A673 (cell line): ENCODE results near the gene MRPL54. TPM values are rescaled to one million over a fixed set of nuclear protein-coding genes. Genes with fewer than 3 reads are reported as not detected.

Source experiments
- BruUV-seq: library from RNA; stranded (reverse); fragments of 400-500 nt; replicated peaks from 2 replicates; lab custom pipeline; 2021; lab: Mats Ljungman, UMichigan
- CTCF ChIA-PET: fragments of 300-600 bp; sonication (Branson Sonifier 250); formaldehyde crosslinking; loops from one replicate; lab custom pipeline; 2022; ENCODE audit warnings: antibody characterized with exemption; lab: Charles Lee
- POLR2A ChIA-PET: fragments of 300-600 bp; sonication (Branson Sonifier 250); formaldehyde crosslinking; loops from one replicate; lab custom pipeline; 2022; ENCODE audit warnings: antibody characterized with exemption; ENCODE audit not compliant: low non-redundant PET; lab: Charles Lee
- DNase-seq: peaks from one replicate; pipeline ENCODE4 v3.0.0-alpha.2; 2015; ENCODE audit warnings: low spot score
- H3K27ac ChIP-seq: fragments of 200-600 bp; sonication (generic); 2 replicates; pipeline ENCODE4 v1.5.1; 2016; ENCODE audit warnings: mixed run types, low read depth, mild to moderate bottlenecking, mixed read lengths, antibody characterized with exemption, low read length; ENCODE audit not compliant: poor library complexity, severe bottlenecking
- H3K27me3 ChIP-seq: fragments of 200-600 bp; sonication (generic); replicated peaks from 2 replicates; pipeline ENCODE4 v1.6.1; 2017; ENCODE audit warnings: mixed run types, low read depth, mild to moderate bottlenecking, mixed read lengths, antibody characterized with exemption, low read length; ENCODE audit not compliant: insufficient read depth, poor library complexity
- H3K36me3 ChIP-seq: fragments of 200-600 bp; sonication (generic); 2 replicates; pipeline ENCODE4 v1.6.1; 2016; ENCODE audit warnings: mixed run types, mild to moderate bottlenecking, mixed read lengths, antibody characterized with exemption, low read length; ENCODE audit not compliant: insufficient read depth, poor library complexity, severe bottlenecking
- H3K4me1 ChIP-seq: fragments of 200-600 bp; sonication (generic); 2 replicates; pipeline ENCODE4 v1.6.1; 2017; ENCODE audit warnings: mixed run types, mild to moderate bottlenecking, mixed read lengths, antibody characterized with exemption, low read length; ENCODE audit not compliant: insufficient read depth, poor library complexity, severe bottlenecking
- H3K4me3 ChIP-seq: fragments of 200-600 bp; sonication (generic); 2 replicates; pipeline ENCODE4 v1.5.1; 2016; ENCODE audit warnings: low read depth, mixed run types, mild to moderate bottlenecking, mixed read lengths, low read length; ENCODE audit not compliant: poor library complexity, severe bottlenecking
- H3K9me3 ChIP-seq: fragments of 200-600 bp; sonication (generic); 2 replicates; pipeline ENCODE4 v1.6.1; 2016; ENCODE audit warnings: mixed run types, low read depth, mild to moderate bottlenecking, mixed read lengths, antibody characterized with exemption, low read length; ENCODE audit not compliant: poor library complexity, severe bottlenecking
- EZH2 ChIP-seq: fragments of 200-600 bp; sonication (generic); IDR thresholded peaks from 2 replicates; pipeline ENCODE4 v1.6.1; 2017; ENCODE audit warnings: borderline replicate concordance, low read depth, mild to moderate bottlenecking, mixed read lengths, antibody characterized with exemption, low read length; ENCODE audit not compliant: poor library complexity, severe bottlenecking
- intact Hi-C: fragments of 100-400 bp; cut with micrococcal nuclease; formaldehyde crosslinking; loops from one replicate; pipeline ENCODE4 v1.10.0; 2022; ENCODE audit not compliant: unreplicated experiment
- total RNA-seq: library from RNA; stranded (reverse); gene quantifications from 2 replicates; pipeline ENCODE4 v1.2.3, GENCODE V29; 2021
- TF ChIP-seq, protein P1 (sequence below): fragments of 300-800, 200-600 bp; sonication (generic); conservative IDR thresholded peaks from 2 replicates; pipeline ENCODE4 v1.5.1; 2017; ENCODE audit warnings: low read depth, mild to moderate bottlenecking, antibody characterized with exemption, low read length, moderate library complexity, mixed read lengths

The MRPL54 gene
- total RNA-seq, 1 experiment from 2014 or later, result 51.3 TPM

DNA sequence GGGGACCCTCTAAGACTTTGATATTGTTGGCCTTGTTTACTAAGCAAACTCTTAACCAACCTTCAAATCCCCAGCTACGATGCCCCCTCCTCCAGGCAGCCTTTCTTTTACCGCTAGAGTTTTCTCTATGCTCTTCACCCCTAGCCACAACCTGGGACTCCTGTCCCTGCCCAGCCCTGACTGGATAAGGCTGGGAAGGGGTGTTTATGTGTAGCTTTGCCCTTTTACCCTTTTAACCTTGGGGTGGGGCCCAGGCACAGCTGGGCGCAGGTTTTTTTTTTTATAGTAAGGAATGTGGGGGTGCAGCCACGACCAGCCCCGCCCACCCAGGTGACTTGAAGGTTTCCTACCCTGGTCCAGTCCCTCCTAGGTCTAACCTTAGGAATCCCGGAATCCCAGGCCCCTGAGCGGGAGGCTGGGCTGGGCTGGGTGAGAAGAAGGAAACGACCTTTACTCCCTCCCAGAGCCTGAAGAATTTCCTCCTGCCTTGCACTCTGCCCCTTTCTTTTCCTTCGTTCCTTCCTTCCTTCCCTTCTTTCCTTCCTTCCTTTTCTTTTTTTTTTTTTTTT lies 42.0 kb upstream of the MRPL54 start:
- no peak overlapping the region for H3K4me3 ChIP-seq
- CTCF ChIA-PET, result no interaction called here
- H3K4me1 ChIP-seq, result peaks cover 4% of the 10 kb centered on the region
- no TSS peak for BruUV-seq
- no peaks in the 10 kb centered on the region for H3K36me3 ChIP-seq
- H3K27me3 ChIP-seq, result peaks cover 21% of the 10 kb centered on the region
- no peak for TF ChIP-seq EZH2
- TF ChIP-seq, protein P1, sequence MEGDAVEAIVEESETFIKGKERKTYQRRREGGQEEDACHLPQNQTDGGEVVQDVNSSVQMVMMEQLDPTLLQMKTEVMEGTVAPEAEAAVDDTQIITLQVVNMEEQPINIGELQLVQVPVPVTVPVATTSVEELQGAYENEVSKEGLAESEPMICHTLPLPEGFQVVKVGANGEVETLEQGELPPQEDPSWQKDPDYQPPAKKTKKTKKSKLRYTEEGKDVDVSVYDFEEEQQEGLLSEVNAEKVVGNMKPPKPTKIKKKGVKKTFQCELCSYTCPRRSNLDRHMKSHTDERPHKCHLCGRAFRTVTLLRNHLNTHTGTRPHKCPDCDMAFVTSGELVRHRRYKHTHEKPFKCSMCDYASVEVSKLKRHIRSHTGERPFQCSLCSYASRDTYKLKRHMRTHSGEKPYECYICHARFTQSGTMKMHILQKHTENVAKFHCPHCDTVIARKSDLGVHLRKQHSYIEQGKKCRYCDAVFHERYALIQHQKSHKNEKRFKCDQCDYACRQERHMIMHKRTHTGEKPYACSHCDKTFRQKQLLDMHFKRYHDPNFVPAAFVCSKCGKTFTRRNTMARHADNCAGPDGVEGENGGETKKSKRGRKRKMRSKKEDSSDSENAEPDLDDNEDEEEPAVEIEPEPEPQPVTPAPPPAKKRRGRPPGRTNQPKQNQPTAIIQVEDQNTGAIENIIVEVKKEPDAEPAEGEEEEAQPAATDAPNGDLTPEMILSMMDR, result no peak
- POLR2A ChIA-PET, result no interaction called here
- H3K9me3 ChIP-seq, result no peaks in the 10 kb centered on the region
- no peak overlapping the region for H3K27ac ChIP-seq
- DNase-seq, result no peak
- intact Hi-C loops, result no loop called here

GRCh38 chr19:3721131-3721886 lies 41.2 kb upstream of the MRPL54 start:
- ChIA-PET POLR2A (no interaction called here), CTCF (no interaction called here)
- Histone ChIP-seq H3K9me3 (no peaks in the 10 kb centered on the region), H3K27me3 (peaks cover 21% of the 10 kb centered on the region), H3K36me3 (no peaks in the 10 kb centered on the region), H3K27ac (no peak overlapping the region), H3K4me1 (peaks cover 4% of the 10 kb centered on the region), H3K4me3 (peak overlapping the region; percentile 10)
- intact Hi-C loops, result no loop called here
- no TSS peak for BruUV-seq
- TF ChIP-seq, protein P1, result no peak
- TF ChIP-seq EZH2, result no peak
- peak; percentile 91 for DNase-seq

DNA sequence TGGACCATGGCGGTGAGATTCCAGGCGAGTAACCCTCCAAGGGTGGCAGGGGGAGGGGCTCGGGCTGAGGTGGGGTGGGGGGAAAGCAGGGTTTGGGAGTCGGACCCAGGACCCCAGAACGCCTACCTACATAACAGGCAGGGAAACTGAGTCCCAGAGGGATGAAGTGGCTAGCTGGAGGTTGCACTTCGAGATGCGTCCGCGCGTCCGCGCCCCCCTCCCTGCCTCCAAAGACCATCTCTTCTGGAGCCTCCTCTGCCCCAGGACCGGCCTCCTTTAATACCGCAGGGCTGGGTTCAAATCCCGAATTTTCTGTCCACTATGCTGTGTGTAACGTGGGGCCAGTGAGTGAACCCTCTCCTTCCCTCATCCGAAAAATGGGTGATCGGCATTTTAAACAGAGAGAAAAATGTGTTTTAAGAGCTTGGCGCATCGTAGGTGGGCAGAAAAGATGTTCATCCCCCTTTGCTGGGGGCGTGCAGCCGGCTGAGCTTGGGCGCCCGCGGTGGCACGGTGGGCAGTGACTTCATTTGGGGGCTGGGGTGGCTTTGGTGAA lies 40.5 kb upstream of the MRPL54 start:
- DNase-seq, result no peak
- TF ChIP-seq, protein P1, result no peak
- Histone ChIP-seq H3K36me3 (no peaks in the 10 kb centered on the region), H3K27me3 (peaks cover 21% of the 10 kb centered on the region), H3K27ac (no peak overlapping the region), H3K4me1 (peaks cover 4% of the 10 kb centered on the region), H3K4me3 (peak overlapping the region; percentile 10), H3K9me3 (no peaks in the 10 kb centered on the region)
- no TSS peak for BruUV-seq
- ChIA-PET CTCF (no interaction called here), POLR2A (interaction anchor here (0.7 kb wide), 1 partner anchor 37 kb away, joined by 8 read pairs; no protein-coding TSS in a partner anchor)
- intact Hi-C loops, result no loop called here
